PFSK-1 (cell line): ENCODE results near the gene SND1.

ENCODE experiments used
- FOXP2 ChIP-seq: optimal IDR thresholded peaks from 2 replicates; pipeline ENCODE3; 2011; ENCODE audit warnings: borderline replicate concordance, control low read depth, inconsistent platforms; ENCODE audit not compliant: insufficient read depth; ENCODE audit errors: extremely low read length, extremely low read depth
- POLR2AphosphoS5 ChIP-seq: IDR thresholded peaks from 2 replicates; pipeline ENCODE4 v1.6.1; 2012; ENCODE audit warnings: low read depth, mild to moderate bottlenecking, control low read depth, low read length, moderate library complexity
- SIN3A ChIP-seq: IDR thresholded peaks from 2 replicates; pipeline ENCODE4 v1.6.1; 2012; ENCODE audit warnings: mild to moderate bottlenecking, low read length, moderate library complexity, borderline replicate concordance; ENCODE audit not compliant: insufficient read depth
- TAF1 ChIP-seq: IDR thresholded peaks from 2 replicates; pipeline ENCODE4 v1.6.1; 2012; ENCODE audit warnings: low read length, control low read depth, borderline replicate concordance; ENCODE audit not compliant: insufficient read depth
- TF ChIP-seq, protein P1 (sequence below), 2 experiments: IDR thresholded peaks; 2 replicates each; pipeline versions ENCODE4 v1.6.1 to v1.8.0; 2011 to 2012; ENCODE audit warnings: low read depth in 2 of 2, low read length in 2 of 2, control low read depth in 1 of 2, inconsistent platforms in 1 of 2, mild to moderate bottlenecking in 1 of 2, moderate library complexity in 1 of 2; ENCODE audit not compliant: insufficient read depth in 1 of 2

The SND1 gene

DNA sequence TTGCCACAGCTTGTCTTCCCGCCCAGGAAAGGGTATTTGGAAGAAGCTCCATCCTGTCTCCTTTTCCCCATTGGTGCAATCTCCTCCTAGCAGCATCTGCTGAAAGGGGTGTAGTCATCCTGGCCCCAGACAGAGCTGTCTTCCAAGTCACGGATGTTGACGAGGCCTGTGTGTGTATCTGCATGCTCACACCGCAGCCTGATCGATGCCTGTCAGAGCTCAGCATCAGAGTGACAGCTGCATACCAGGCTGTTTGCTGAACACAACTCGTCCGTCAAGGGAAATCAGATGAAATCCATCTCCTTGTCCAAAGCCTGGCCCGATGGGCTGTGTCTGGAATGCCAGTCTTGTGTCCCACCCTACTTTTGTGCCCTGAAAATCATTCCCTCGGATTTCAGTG, 400.4 kb downstream of the SND1 start:
- TF ChIP-seq TAF1, result no peak
- no peak for TF ChIP-seq SIN3A
- no peak for TF ChIP-seq FOXP2
- TF ChIP-seq, protein P1, sequence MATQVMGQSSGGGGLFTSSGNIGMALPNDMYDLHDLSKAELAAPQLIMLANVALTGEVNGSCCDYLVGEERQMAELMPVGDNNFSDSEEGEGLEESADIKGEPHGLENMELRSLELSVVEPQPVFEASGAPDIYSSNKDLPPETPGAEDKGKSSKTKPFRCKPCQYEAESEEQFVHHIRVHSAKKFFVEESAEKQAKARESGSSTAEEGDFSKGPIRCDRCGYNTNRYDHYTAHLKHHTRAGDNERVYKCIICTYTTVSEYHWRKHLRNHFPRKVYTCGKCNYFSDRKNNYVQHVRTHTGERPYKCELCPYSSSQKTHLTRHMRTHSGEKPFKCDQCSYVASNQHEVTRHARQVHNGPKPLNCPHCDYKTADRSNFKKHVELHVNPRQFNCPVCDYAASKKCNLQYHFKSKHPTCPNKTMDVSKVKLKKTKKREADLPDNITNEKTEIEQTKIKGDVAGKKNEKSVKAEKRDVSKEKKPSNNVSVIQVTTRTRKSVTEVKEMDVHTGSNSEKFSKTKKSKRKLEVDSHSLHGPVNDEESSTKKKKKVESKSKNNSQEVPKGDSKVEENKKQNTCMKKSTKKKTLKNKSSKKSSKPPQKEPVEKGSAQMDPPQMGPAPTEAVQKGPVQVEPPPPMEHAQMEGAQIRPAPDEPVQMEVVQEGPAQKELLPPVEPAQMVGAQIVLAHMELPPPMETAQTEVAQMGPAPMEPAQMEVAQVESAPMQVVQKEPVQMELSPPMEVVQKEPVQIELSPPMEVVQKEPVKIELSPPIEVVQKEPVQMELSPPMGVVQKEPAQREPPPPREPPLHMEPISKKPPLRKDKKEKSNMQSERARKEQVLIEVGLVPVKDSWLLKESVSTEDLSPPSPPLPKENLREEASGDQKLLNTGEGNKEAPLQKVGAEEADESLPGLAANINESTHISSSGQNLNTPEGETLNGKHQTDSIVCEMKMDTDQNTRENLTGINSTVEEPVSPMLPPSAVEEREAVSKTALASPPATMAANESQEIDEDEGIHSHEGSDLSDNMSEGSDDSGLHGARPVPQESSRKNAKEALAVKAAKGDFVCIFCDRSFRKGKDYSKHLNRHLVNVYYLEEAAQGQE (IDR thresholded peaks at IDR 0.05; ENCODE audit: insufficient read depth in 1 of 2, low read depth in 2 of 2, low read length in 2 of 2), result no peak
- TF ChIP-seq POLR2AphosphoS5, result no peak

DNA sequence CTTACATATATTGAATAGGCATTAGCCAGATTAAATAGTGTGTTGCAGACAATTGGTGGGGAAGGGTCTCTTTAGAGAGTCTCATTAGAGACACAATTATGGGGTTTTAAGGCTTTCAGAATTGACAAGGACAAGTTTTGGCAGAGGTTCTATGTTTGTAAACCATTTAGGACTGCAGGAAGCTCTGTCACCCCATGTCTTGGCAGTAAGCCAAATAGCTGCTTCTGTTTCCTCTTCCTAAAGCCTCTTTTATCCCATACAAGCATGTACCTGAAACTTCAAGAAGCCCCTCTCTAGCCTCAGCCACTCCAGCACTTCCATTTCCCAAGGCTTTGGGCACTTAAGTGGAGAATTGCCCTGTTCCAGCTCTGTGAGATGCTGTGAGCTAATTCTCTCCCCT, 401.0 kb downstream of the SND1 start:
- TF ChIP-seq FOXP2, result no peak
- TF ChIP-seq TAF1, result no peak
- TF ChIP-seq, protein P1 (IDR thresholded peaks at IDR 0.05; ENCODE audit: insufficient read depth in 1 of 2, low read depth in 2 of 2, low read length in 2 of 2), result no peak
- TF ChIP-seq POLR2AphosphoS5, result no peak
- TF ChIP-seq SIN3A, result no peak

DNA sequence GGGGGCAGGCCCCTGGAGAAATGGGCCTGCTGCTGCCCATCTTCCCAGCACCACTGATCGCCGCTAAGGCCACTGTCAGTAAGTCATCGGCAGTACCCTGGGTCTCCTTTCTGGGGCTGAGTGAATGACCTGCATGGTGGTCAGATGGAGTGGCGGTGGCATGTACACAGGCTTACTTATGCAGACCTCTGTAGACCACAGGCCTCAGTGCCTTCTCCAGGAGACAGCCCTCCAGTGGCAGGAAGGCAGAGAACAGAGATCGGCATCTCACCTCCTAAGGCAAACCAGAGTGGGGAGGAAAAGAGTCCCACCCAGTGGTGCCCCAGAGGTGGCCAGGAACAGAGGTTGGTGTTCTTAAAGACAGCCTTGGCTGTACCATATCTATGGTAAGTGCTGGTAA, 402.0 kb downstream of the SND1 start:
- TF ChIP-seq FOXP2, result no peak
- TF ChIP-seq SIN3A, result no peak
- TF ChIP-seq TAF1, result no peak
- TF ChIP-seq, protein P1 (IDR thresholded peaks at IDR 0.05; ENCODE audit: insufficient read depth in 1 of 2, low read depth in 2 of 2, low read length in 2 of 2), result no peak
- TF ChIP-seq POLR2AphosphoS5, result no peak

DNA sequence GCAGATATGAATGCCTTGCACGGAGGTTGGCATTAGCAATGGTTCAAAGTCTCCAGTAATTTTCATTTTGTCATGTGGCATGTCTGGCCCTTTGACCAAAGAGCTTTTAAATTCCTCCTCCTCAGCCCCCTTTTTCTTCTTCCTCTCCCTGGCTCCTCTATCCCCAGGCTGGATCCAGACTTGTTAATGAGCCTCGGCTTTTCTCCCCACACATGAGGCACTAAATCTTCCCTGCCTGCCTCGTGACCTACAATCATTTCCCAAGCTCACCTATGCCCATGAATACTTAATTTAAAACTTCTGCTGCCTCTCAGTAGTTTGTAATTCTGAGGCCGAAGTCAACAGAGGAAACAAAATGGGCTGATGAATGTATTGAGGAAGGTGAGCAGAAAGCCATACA, 402.5 kb downstream of the SND1 start:
- TF ChIP-seq TAF1 (no peak), POLR2AphosphoS5 (no peak), SIN3A (no peak), FOXP2 (no peak)
- TF ChIP-seq, protein P1 (IDR thresholded peaks at IDR 0.05; ENCODE audit: insufficient read depth in 1 of 2, low read depth in 2 of 2, low read length in 2 of 2), result no peak

DNA sequence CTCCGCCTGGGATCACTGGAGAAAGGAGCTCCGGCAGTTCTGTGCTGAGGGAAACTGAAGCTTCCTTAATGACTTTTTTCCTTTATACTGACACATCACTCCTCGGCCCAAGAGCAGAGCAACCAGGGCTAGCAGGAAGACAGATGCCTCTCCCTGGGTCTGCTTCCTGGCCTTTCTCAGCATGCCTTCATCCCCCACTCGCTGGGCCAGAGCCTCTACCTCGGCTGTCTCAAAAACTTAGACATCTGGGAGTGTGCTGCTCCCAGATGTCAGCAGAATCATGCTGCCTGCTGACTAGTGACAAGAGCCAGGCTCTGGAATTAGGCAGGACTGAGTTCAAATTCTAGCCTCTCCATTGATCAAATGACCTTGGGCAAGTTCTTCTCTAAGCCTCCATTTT, 403.6 kb downstream of the SND1 start:
- no peak for TF ChIP-seq SIN3A
- TF ChIP-seq, protein P1 (IDR thresholded peaks at IDR 0.05; ENCODE audit: insufficient read depth in 1 of 2, low read depth in 2 of 2, low read length in 2 of 2), result no peak
- no peak for TF ChIP-seq FOXP2
- no peak for TF ChIP-seq TAF1
- TF ChIP-seq POLR2AphosphoS5, result no peak
